Measurements from ENCODE around the gene TOB1. TPM values are rescaled to one million over a fixed set of nuclear protein-coding genes. Genes with fewer than 3 reads are reported as not detected.

Gene TOB1
- total RNA-seq, 2 experiments from 2014 or later = 34.4 to 40.5 TPM

DNA sequence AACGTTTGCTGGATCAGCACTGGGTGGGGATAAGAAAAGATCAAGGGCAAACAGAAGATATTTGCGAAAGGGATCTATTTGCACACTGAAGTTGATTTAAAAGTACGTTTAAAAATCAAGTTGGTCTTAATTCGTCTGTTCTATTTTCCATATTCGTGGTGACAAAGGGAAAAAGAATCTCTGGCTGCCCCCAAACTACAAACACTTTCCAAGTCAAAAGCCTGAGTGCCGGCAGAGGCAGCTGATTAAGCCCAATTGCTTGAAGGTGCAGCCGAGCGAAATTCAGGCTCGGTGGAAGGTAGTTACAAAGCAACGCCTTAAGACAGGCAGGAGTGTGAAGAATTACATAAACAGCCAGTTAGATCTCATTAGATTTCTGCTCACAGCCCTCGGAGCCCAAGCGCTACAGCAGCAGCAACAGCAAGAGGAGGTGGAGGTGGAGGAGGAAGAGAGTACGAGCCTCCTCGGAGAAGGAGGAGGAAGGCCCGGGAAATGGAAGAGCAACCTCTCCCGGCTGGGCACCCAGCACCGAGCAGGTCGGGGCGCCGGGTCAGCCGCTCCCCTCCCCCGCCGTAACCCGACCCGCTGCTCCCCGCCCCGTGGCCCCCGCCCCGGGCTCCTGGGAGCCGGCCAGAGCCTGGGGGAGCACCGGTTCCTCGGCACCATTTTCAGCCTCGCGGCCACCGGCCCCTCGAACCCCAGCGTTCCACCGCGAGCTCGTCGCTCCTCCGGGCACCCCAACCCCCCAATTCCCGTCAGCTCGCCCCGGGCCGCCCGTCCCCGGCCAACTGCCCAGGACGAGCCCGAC is 890 bp downstream of the TOB1 start:
- H3K27me3 Mint-ChIP-seq = no peaks in the 10 kb centered on the region
- ChIA-PET POLR2A (interaction anchor here (0.5 to 6.2 kb wide), 30 partner anchors 9 to 323 kb away, joined by 3 to 135 read pairs (median 6); partner anchors contain the start of genes NME1 and NME2), CTCF (interaction anchor here (1.2 to 10.2 kb wide), 10 partner anchors 9 to 283 kb away, joined by 3 to 116 read pairs (median 8); no protein-coding TSS in a partner anchor)
- ATAC-seq (no peak), DNase-seq (peak; percentile 65)
- intact Hi-C loops (cut with micrococcal nuclease) = loop anchor here (10.0 kb wide), 1 partner anchor 290 kb away; the partner anchor contains the start of gene NME1
- peak overlapping the region; percentile 87 for H3K27ac Mint-ChIP-seq
- H3K4me1 Mint-ChIP-seq (ENCODE audit: low read depth) = peaks cover 41% of the 10 kb centered on the region
- H3K4me3 Mint-ChIP-seq = peak overlapping the region; percentile 88
- peaks cover 17% of the 10 kb centered on the region for H3K36me3 Mint-ChIP-seq (ENCODE audit: low read depth)
- TF ChIP-seq, protein P1, sequence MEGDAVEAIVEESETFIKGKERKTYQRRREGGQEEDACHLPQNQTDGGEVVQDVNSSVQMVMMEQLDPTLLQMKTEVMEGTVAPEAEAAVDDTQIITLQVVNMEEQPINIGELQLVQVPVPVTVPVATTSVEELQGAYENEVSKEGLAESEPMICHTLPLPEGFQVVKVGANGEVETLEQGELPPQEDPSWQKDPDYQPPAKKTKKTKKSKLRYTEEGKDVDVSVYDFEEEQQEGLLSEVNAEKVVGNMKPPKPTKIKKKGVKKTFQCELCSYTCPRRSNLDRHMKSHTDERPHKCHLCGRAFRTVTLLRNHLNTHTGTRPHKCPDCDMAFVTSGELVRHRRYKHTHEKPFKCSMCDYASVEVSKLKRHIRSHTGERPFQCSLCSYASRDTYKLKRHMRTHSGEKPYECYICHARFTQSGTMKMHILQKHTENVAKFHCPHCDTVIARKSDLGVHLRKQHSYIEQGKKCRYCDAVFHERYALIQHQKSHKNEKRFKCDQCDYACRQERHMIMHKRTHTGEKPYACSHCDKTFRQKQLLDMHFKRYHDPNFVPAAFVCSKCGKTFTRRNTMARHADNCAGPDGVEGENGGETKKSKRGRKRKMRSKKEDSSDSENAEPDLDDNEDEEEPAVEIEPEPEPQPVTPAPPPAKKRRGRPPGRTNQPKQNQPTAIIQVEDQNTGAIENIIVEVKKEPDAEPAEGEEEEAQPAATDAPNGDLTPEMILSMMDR (IDR thresholded peaks at IDR 0.05) = no peak
- H3K9me3 Mint-ChIP-seq = no peaks in the 10 kb centered on the region

GRCh38 chr17:50864747-50865059 is 1.5 kb downstream of the TOB1 start:
- H3K9me3 Mint-ChIP-seq = no peaks in the 10 kb centered on the region
- intact Hi-C loops (cut with micrococcal nuclease) = loop anchor here (10.0 kb wide), 1 partner anchor 290 kb away; the partner anchor contains the start of gene NME1
- CTCF ChIA-PET = interaction anchor here (1.5 to 10.2 kb wide), 7 partner anchors 9 to 91 kb away, joined by 4 to 116 read pairs (median 21); no protein-coding TSS in a partner anchor
- no peaks in the 10 kb centered on the region for H3K27me3 Mint-ChIP-seq
- peak; percentile 41 for DNase-seq
- H3K4me1 Mint-ChIP-seq (ENCODE audit: low read depth) = peaks cover 39% of the 10 kb centered on the region
- POLR2A ChIA-PET = interaction anchor here (1.2 to 6.2 kb wide), 15 partner anchors 9 to 289 kb away, joined by 4 to 135 read pairs (median 22); partner anchors contain the start of gene NME1
- ATAC-seq = no peak
- H3K27ac Mint-ChIP-seq = peak overlapping the region; percentile 87
- TF ChIP-seq, protein P1 (IDR thresholded peaks at IDR 0.05) = no peak
- H3K36me3 Mint-ChIP-seq (ENCODE audit: low read depth) = peaks cover 17% of the 10 kb centered on the region
- peak overlapping the region; percentile 88 for H3K4me3 Mint-ChIP-seq

DNA sequence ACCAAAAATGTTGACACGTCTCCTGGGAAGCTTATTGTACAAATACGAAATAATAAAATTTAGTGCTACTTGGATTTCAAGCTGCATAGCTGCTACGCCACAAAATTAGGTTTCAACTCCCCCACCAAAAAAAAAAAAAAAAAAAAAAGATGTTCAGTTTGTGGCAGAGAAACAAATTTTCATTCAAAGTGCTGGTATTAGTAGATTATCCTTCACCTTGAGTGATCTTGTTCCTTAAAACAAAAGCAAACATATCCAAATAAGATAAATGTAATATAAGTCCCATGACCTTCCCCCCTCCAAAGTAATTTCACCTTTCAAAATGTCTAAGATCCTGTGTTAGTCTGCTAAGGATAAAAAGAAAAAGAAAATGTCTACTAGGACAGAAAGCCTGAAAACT is 2.2 kb downstream of the TOB1 start:
- TF ChIP-seq, protein P1 (IDR thresholded peaks at IDR 0.05) = no peak
- POLR2A ChIA-PET = interaction anchor here (4.5 to 6.2 kb wide), 5 partner anchors 11 to 81 kb away, joined by 22 to 135 read pairs (median 75); no protein-coding TSS in a partner anchor
- ATAC-seq (no peak), DNase-seq (no peak)
- Mint-ChIP-seq H3K4me1 (ENCODE audit: low read depth) (peaks cover 37% of the 10 kb centered on the region), H3K27ac (peak overlapping the region; percentile 71), H3K36me3 (ENCODE audit: low read depth) (peaks cover 17% of the 10 kb centered on the region), H3K27me3 (no peaks in the 10 kb centered on the region), H3K9me3 (no peaks in the 10 kb centered on the region), H3K4me3 (peak overlapping the region; percentile 88)
- CTCF ChIA-PET = interaction anchor here (0.6 to 10.2 kb wide), 10 partner anchors 8 to 135 kb away, joined by 3 to 116 read pairs (median 4); no protein-coding TSS in a partner anchor
- intact Hi-C loops (cut with micrococcal nuclease) = loop anchor here (10.0 kb wide), 1 partner anchor 291 kb away; the partner anchor contains the start of gene NME1

- intact Hi-C loops (cut with micrococcal nuclease) = loop anchor here (10.0 kb wide), 1 partner anchor 291 kb away; the partner anchor contains the start of gene NME1
- DNase-seq (peak; percentile 71), ATAC-seq (no peak)
- Mint-ChIP-seq H3K27me3 (no peaks in the 10 kb centered on the region), H3K27ac (peak overlapping the region; percentile 71), H3K4me3 (peak overlapping the region; percentile 88), H3K9me3 (no peaks in the 10 kb centered on the region), H3K36me3 (ENCODE audit: low read depth) (peaks cover 17% of the 10 kb centered on the region), H3K4me1 (ENCODE audit: low read depth) (peaks cover 32% of the 10 kb centered on the region)
- POLR2A ChIA-PET = interaction anchor here (0.9 to 6.2 kb wide), 5 partner anchors 10 to 71 kb away, joined by 3 to 135 read pairs (median 52); no protein-coding TSS in a partner anchor
- CTCF ChIA-PET = interaction anchor here (0.6 to 10.2 kb wide), 13 partner anchors 7 to 135 kb away, joined by 3 to 116 read pairs (median 4); no protein-coding TSS in a partner anchor
- TF ChIP-seq, protein P1 (IDR thresholded peaks at IDR 0.05) = peak; percentile 45
Measured at GRCh38 chr17:50863221-50863843, 2.8 kb downstream of the TOB1 start.
